DND-41 (cell line): ENCODE results near the gene SNTG2.

Source experiments
- ATAC-seq: fragments of 200-7000 bp; cut with Tn5 transposase; 3 replicates; pipeline ENCODE4 v1.9.1; 2021; ENCODE audit warnings: low read depth; ENCODE audit not compliant: insufficient read depth
- DNase-seq: peaks from one replicate; pipeline ENCODE4 v3.0.0-alpha.2; 2020
- H2AFZ ChIP-seq: 2 replicates; pipeline ENCODE4 v1.6.0; 2012; ENCODE audit warnings: low read depth, low read length
- H3K27ac ChIP-seq: 2 replicates; pipeline ENCODE4 v1.5.1; 2012; ENCODE audit warnings: low read length, inconsistent platforms
- H3K27me3 ChIP-seq: fragments of 200-600 bp; sonication (generic); 2 replicates; pipeline ENCODE4 v1.6.0; 2012; ENCODE audit warnings: low read length, mild to moderate bottlenecking, inconsistent platforms; ENCODE audit not compliant: insufficient read depth, poor library complexity
- H3K36me3 ChIP-seq: 2 replicates; pipeline ENCODE4 v1.5.1; 2012; ENCODE audit warnings: low read length, inconsistent platforms; ENCODE audit not compliant: insufficient read depth
- H3K4me1 ChIP-seq: 2 replicates; pipeline ENCODE4 v1.5.1; 2012; ENCODE audit warnings: mild to moderate bottlenecking, low read length; ENCODE audit not compliant: insufficient read depth
- H3K4me2 ChIP-seq: 2 replicates; pipeline ENCODE4 v1.6.0; 2012; ENCODE audit warnings: mild to moderate bottlenecking, moderate library complexity, low read length, inconsistent platforms; ENCODE audit not compliant: insufficient read depth
- H3K4me3 ChIP-seq, 2 experiments: fragments of 200-600 bp in 1 of 2; shearing (Covaris generic) in 1 of 2; 2 replicates each; pipeline ENCODE4 v1.5.1; 2012 to 2016; ENCODE audit warnings: inconsistent platforms in 2 of 2, low read length in 2 of 2, mild to moderate bottlenecking in 2 of 2, low read depth in 1 of 2, moderate library complexity in 1 of 2
- H3K79me2 ChIP-seq: 2 replicates; pipeline ENCODE4 v1.6.0; 2012; ENCODE audit warnings: low read length, inconsistent platforms; ENCODE audit not compliant: insufficient read depth
- H3K9ac ChIP-seq: 2 replicates; pipeline ENCODE4 v1.6.0; 2012; ENCODE audit warnings: low read depth, mild to moderate bottlenecking, inconsistent platforms, low read length, moderate library complexity
- H3K9me3 ChIP-seq: 2 replicates; pipeline ENCODE4 v1.5.1; 2012; ENCODE audit warnings: low read length, moderate library complexity, mild to moderate bottlenecking, inconsistent platforms; ENCODE audit not compliant: insufficient read depth, severe bottlenecking
- H4K20me1 ChIP-seq: 2 replicates; pipeline ENCODE4 v1.6.0; 2012; ENCODE audit warnings: low read length; ENCODE audit not compliant: insufficient read depth
- EZH2 ChIP-seq: IDR thresholded peaks from 3 replicates; pipeline ENCODE4 v1.6.1; 2012; ENCODE audit warnings: borderline replicate concordance, low read depth, mild to moderate bottlenecking, moderate library complexity, low read length, inconsistent platforms; ENCODE audit not compliant: severe bottlenecking
- TF ChIP-seq, protein P1 (sequence below): IDR thresholded peaks from 2 replicates; pipeline ENCODE4 v1.5.1; 2012; ENCODE audit warnings: borderline replicate concordance, low read length, moderate library complexity, mild to moderate bottlenecking; ENCODE audit not compliant: poor library complexity, severe bottlenecking; ENCODE audit errors: extremely low read depth

SNTG2 gene

DNA sequence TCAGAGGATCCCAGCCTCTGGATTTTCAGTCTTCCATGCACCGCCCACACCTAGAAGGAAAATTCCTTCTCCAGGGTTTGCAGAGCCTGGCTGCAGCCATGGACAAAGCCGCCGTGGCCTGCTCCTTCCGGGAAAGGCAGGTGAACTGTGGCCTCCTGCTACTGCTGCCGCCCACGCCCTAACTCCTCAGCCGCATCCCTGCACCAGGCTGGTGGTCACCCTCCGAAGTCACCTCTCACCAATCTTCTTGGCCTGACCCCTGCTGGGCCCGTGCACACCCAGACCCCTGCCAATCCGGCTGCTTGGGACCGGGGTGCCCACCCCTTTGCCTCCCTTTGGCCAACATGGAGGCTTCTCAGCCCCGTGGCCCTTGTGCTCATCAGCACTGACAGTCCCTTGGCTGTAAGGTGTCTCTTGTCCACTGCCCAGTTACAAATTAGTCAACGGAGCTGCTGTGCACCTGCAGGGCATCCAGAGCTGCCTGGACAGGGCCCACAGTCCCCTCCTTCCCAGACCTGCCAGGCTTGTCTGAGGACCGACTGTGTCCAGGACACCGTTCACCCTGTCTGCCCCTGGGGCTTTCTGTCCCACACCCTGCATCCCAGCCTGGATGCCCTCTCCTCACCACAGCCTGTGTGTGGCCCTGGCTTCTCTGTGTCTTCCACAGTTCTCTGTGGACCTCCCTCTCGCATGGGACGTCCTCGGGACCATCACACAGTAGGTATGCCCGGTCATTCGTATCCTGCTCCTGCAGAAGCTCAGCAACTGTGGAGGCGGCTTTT is 332.6 kb downstream of the SNTG2 start:
- no peak for TF ChIP-seq EZH2
- TF ChIP-seq, protein P1, sequence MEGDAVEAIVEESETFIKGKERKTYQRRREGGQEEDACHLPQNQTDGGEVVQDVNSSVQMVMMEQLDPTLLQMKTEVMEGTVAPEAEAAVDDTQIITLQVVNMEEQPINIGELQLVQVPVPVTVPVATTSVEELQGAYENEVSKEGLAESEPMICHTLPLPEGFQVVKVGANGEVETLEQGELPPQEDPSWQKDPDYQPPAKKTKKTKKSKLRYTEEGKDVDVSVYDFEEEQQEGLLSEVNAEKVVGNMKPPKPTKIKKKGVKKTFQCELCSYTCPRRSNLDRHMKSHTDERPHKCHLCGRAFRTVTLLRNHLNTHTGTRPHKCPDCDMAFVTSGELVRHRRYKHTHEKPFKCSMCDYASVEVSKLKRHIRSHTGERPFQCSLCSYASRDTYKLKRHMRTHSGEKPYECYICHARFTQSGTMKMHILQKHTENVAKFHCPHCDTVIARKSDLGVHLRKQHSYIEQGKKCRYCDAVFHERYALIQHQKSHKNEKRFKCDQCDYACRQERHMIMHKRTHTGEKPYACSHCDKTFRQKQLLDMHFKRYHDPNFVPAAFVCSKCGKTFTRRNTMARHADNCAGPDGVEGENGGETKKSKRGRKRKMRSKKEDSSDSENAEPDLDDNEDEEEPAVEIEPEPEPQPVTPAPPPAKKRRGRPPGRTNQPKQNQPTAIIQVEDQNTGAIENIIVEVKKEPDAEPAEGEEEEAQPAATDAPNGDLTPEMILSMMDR: no peak
- H4K20me1 ChIP-seq: no peaks in the 10 kb centered on the region
- H3K4me3 ChIP-seq: no peak overlapping the region
- 0 out of 2 replicates have a peak, but pooled peaks cover 3% of the 10 kb centered on the region for H3K36me3 ChIP-seq
- H3K27me3 ChIP-seq: no peaks in the 10 kb centered on the region
- no peak for DNase-seq
- no peak overlapping the region for H3K4me2 ChIP-seq
- no peak for ATAC-seq
- no peaks in the 10 kb centered on the region for H3K9me3 ChIP-seq
- no peaks in the 10 kb centered on the region for H3K79me2 ChIP-seq
- no peak overlapping the region for H3K9ac ChIP-seq
- no peak overlapping the region for H2AFZ ChIP-seq
- no peak overlapping the region for H3K27ac ChIP-seq
- no peaks in the 10 kb centered on the region for H3K4me1 ChIP-seq

GRCh38 chr2:1283871-1284270 is 333.2 kb downstream of the SNTG2 start:
- Histone ChIP-seq H2AFZ (no peak overlapping the region), H3K27me3 (no peaks in the 10 kb centered on the region), H3K9me3 (no peaks in the 10 kb centered on the region), H3K9ac (no peak overlapping the region), H4K20me1 (no peaks in the 10 kb centered on the region), H3K79me2 (no peaks in the 10 kb centered on the region), H3K36me3 (peaks cover 5% of the 10 kb centered on the region; the same call in 1 of the 2 replicates), H3K4me1 (no peaks in the 10 kb centered on the region), H3K27ac (no peak overlapping the region), H3K4me2 (no peak overlapping the region), H3K4me3 (no peak overlapping the region)
- no peak for ATAC-seq
- no peak for DNase-seq
- no peak for TF ChIP-seq EZH2
- TF ChIP-seq, protein P1: no peak

DNA sequence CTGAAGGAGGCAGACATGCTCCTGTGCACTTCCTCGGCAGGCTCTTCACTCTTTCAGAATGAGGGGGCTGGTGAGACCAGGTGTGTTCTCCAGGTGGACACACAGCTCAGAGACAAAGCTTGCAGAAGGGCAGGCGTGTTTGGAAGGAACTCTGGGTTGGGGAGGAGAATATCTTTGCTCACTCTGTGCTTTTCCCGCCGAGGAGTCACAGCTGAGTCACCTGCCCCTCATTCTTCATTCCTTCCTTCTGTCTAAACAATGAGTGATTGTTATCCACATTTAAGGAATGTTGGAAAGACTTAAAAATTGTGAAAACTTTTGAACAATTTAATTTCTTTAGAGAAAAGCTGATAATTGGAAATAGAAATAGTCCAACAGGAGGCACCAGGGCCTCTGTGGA is 336.3 kb downstream of the SNTG2 start:
- H3K4me1 ChIP-seq: no peaks in the 10 kb centered on the region
- no peaks in the 10 kb centered on the region for H3K27me3 ChIP-seq
- H3K4me2 ChIP-seq: no peak overlapping the region
- DNase-seq: no peak
- H3K9ac ChIP-seq: no peak overlapping the region
- H3K79me2 ChIP-seq: no peaks in the 10 kb centered on the region
- no peaks in the 10 kb centered on the region for H4K20me1 ChIP-seq
- no peak overlapping the region for H3K4me3 ChIP-seq
- no peak overlapping the region for H3K27ac ChIP-seq
- TF ChIP-seq, protein P1: no peak
- no peak for TF ChIP-seq EZH2
- peaks cover 3% of the 10 kb centered on the region; the same call in 1 of the 2 replicates for H3K36me3 ChIP-seq
- no peaks in the 10 kb centered on the region for H3K9me3 ChIP-seq
- ATAC-seq: no peak
- no peak overlapping the region for H2AFZ ChIP-seq

DNA sequence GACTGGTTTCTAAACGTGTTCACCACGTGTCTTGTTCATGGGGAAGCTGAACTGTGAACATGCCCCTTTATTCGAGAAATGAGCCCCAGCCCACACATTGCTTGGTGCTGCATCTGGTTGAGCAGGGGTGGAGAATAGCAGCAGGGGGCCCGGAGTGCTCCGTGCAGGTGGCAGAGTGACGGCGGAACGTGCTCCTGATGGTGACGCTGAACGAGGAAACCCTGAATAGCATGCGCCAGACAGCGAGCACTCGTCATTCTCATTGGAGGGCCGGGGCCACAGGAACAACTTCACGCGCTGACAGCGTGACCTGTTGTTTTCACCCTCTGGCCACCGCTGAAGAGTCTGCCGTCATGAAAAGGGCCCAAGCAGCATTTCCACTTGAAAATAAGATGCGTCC is 336.8 kb downstream of the SNTG2 start:
- TF ChIP-seq, protein P1: no peak
- TF ChIP-seq EZH2: no peak
- no peaks in the 10 kb centered on the region for H3K9me3 ChIP-seq
- H3K9ac ChIP-seq: no peak overlapping the region
- H3K27me3 ChIP-seq: no peaks in the 10 kb centered on the region
- H3K36me3 ChIP-seq: peaks cover 3% of the 10 kb centered on the region; the same call in 1 of the 2 replicates
- no peak overlapping the region for H3K27ac ChIP-seq
- ATAC-seq (no peak), DNase-seq (no peak)
- H2AFZ ChIP-seq: no peak overlapping the region
- H4K20me1 ChIP-seq: no peaks in the 10 kb centered on the region
- H3K79me2 ChIP-seq: no peaks in the 10 kb centered on the region
- H3K4me2 ChIP-seq: no peak overlapping the region
- no peaks in the 10 kb centered on the region for H3K4me1 ChIP-seq
- H3K4me3 ChIP-seq: no peak overlapping the region
